SK-N-MC (cell line): ENCODE results near the gene ZNF580.

ENCODE experiments used
- EZH2 ChIP-seq: fragments of 200-600 bp; sonication (generic); IDR thresholded peaks from one replicate; pipeline ENCODE4 v1.6.1; 2017; ENCODE audit warnings: antibody characterized with exemption
- POLR2AphosphoS5 ChIP-seq: IDR thresholded peaks from 2 replicates; pipeline ENCODE4 v1.6.1; 2012; ENCODE audit warnings: mild to moderate bottlenecking, low read depth, low read length, borderline replicate concordance

DNA sequence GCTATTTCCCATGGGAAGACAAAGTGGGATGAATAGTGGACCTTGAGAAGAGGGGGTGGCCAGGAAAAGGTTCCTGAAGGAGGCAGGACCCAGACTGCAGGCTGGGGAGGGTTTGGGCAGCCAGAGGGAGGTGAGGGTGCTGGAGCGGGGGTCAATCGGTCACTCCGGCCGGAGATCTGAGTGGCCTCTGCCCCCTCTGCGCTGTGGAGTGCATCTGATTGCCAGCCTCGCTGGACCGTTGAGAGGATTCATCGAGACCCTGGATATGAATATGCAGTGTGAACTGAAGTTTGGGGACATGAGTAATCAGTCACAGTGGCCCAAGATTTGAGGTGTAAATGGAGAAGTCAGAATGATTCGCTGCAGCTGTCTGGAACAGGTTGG, 5.5 kb upstream of the ZNF580 start:
- TF ChIP-seq POLR2AphosphoS5 (no peak), EZH2 (no peak)
